Glomerular visceral epithelial cell (primary cell): ENCODE results near the gene PPM1A.

ENCODE experiments used
- DNase-seq: peaks from one replicate; pipeline ENCODE4 v3.0.0-alpha.2; 2016; ENCODE audit errors: extremely low spot score

Gene PPM1A

GRCh38 chr14:60323199-60323896 is 74.3 kb downstream of the PPM1A start:
- DNase-seq, result no peak

DNA sequence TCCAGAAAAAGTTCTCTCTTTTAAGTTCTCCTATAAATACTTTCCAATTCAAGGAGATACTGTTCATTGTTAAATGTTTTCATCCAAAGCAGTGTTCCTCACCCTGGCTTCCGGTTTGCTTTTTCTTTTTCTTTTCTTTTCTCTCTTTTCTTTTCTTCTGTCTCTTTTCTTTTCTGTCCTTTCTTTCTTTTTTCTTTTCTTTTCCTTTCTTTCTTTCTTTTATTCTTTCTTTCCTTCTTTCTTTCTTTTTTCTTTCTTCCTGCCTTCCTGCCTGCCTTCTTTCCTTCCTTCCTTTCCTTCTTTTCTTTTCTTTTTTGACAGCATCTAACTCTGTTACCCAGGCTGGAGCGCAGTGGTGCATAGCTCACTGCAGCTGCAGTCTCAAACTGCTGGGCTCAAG is 75.8 kb downstream of the PPM1A start:
- no peak for DNase-seq

GRCh38 chr14:60326274-60326673 is 77.3 kb downstream of the PPM1A start:
- no peak for DNase-seq

DNA sequence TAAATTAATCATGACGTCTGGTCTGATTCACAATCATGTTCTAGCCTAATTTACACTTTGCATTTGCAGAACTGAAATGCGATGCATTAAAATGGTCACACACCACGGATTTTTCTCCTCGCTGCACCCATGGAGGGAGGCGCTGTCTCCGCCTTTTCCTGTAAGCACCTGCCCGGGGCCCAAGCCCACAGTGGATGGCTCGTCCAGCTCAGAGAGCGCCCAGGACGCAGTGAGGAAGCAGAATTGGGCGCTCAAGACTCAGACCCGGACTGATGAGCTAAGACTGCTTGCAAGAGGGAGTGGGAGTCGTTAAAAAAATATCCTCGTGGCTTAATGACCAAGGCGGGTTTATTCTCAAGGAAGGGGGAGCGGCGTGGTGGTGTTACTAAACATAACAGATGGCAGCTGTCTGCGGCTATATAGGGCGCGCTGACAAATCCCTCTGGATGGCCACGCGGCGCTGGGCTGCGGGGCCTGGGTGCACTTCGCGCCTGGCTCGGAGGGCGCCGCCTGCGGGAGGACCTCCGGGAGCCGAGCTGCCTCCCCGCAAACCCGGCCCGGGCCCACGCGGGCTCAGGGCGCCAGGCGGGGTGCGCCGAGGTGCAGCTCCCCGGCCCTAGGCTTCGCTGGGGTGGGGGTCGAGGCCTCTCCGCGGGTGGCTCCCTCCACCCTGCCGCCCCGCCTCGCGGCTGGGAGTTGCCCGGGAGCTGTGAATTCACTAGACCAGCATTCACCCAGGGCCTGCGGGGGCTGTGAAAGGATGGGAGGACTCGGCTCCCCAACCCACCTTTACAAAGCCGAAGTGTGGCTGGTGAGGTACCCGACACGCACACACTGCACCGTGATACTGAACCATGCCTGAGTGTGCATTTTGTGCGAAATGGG is 78.7 kb downstream of the PPM1A start:
- DNase-seq, result no peak

DNA sequence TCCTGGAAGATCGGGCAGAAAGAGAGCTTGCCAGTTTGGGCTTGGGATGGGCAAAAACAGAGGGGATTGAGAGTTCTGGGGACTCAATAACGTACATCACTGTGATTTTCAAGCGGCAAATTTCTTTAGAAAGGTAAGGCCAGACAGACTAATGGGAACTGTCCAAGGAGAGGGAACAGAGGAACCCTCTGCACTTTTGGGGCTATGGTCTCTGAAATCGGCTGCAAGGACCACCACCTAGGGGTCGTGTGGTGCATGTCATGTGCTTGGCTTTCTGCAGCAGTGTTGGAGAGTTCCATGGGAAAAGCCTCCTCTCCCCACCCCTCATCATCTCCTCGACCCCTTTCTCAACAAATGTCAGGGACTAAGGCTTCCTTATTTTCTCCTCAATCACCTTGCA is 79.6 kb downstream of the PPM1A start:
- DNase-seq, result no peak

GRCh38 chr14:60329274-60329673 is 80.3 kb downstream of the PPM1A start:
- DNase-seq, result no peak

GRCh38 chr14:60331201-60332045 is 82.4 kb downstream of the PPM1A start:
- peak; percentile 51 for DNase-seq

DNA sequence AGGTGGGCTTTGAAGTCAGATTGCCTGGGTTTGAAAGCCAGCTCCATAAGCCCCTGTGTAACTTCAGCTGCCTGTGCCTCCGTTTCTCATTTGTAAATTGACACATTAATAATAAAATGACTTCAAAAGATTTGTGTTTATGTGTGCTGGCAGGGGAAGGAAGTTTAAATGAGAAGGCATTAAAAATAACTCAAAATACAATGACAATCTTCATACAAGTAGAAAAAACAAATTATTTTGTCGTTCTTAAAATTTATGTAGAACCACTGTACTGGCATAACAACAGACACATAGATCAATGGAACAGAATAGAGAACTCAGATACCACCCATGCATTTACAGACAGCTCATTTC is 83.0 kb downstream of the PPM1A start:
- DNase-seq, result no peak

DNA sequence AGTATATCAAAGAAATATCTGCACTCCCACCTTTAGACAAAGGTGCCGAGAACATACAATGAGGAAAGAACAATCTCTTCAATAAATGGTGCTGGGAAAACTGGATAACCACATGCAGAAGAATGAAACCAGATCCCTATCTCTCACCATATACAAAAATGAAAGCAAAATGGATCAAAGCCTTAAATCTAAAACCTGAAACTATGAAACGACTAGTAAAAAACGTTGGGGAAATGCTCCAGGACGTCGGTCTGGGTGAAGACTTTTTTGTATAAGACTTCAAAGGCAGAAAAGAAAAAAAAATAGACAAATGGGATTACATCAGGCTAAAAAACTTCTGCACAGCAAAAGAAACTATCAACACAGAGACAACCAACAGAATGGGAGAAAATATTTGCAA is 83.8 kb downstream of the PPM1A start:
- no peak for DNase-seq

GRCh38 chr14:60339571-60339970 is 90.5 kb downstream of the PPM1A start:
- no peak for DNase-seq

DNA sequence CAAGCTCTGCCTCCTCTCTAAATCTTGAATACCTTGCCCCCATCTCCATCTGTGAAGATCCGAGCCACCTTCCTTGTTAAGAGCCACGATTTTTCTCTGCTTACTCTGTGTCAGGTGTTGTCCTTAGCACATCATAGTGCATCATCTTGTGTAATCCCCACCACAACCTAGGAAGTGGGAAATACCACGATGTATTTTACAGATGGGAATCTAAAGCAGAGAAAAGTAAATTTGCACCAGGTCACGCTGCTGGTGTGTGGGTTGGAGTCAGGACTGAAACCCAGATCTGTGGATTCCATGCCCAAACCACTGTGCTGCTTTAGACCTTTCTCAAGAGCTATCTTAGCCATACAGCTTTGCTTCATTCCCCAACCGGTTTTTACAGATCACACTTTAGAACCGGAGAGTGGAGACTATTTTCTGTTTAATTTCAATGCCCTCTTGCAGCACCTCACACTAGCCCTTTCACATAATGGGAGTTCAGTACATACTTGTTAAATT is 94.6 kb downstream of the PPM1A start:
- no peak for DNase-seq

DNA sequence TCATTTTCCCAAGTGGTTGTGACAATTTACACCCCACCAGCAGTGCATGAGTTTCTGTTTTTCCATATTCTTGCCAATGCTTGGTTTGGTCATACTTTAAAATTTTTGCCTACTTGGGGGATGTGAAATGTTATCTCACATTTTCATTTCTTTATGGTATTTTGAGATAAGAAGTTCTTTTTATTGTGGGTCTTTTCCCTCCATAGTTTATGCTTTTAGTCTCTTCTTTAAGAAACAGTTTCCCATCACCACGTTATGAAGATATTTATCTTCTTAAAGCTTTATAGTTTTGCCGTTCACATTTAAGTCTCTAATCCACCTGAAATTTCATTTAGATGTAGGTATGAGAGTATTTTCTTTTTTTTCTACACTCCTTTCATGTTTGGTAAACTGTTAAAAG is 95.7 kb downstream of the PPM1A start:
- no peak for DNase-seq

DNA sequence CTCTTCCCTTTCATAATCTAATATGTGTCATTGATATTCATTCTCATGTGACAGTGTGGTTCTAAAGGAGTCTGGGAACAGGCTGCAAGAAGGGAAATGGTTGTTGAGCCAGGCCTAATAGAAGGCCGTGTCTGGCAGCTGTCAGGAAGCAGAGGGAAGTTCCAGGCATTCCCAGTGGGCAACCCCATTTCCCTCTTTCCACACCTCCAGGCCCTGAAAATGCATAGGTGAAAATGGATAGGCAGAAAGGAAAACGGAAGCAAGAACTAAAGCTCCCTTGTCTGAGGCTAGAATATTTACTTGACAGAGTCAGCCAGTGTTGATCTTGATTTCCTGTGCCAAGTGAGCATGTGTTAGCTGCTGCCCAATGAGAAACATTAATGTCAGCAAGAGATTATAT is 97.7 kb downstream of the PPM1A start:
- DNase-seq, result no peak

GRCh38 chr14:60348211-60348610 is 99.2 kb downstream of the PPM1A start:
- no peak for DNase-seq
